T47D (cell line): ENCODE measurements around the gene FAM47C.
"Not testable (repeated sequence)": the region's sequence is repeated elsewhere in the genome, so short reads cannot be mapped to it uniquely, and the experiment has no call there.

Experiments
- DNase-seq, 2 experiments: peaks; one replicate each; pipeline versions ENCODE4 v3.0.0 to v3.0.0-alpha.2; 2011 to 2012; ENCODE audit warnings: low read depth in 1 of 2, low spot score in 1 of 2
- JUND ChIP-seq: IDR thresholded peaks from 2 replicates; pipeline ENCODE4 v1.6.1; 2012; ENCODE audit warnings: low read depth
- in situ Hi-C: cut with HindIII; loops from 2 replicates; pipeline ENCODE4 v1.10.0; 2016; ENCODE audit warnings: low sequenced_read_pairs, low pct_unique_long_range_greater_than_20kb

FAM47C gene

DNA sequence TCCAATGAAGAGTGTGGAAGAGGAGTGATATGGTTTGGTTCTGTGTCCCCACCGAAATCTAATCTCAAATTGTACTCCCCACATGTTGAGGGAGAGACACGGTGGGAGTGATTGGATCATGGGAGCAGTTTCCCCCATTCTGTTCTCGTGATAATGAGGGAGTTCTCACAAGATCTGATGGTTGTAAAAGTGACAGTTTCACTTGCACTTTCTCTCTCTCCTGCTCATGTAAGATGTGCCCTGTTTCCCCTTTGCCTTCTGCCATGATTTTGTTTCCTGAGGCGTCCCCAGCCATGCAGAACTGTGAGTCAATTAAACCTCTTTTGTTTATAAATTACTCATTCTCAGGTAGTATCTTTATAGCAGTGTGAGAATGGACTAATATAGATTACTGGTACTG is 39.6 kb downstream of the FAM47C start:
- no peak for DNase-seq
- TF ChIP-seq JUND: no peak
- in situ Hi-C loops: no loop called here

- in situ Hi-C loops, DNase-seq: not testable (repeated sequence)
Measured at GRCh38 chrX:37057572-37057971, 49.4 kb downstream of the FAM47C start.

GRCh38 chrX:37060999-37061398 is 52.8 kb downstream of the FAM47C start:
- no peak for TF ChIP-seq JUND
- DNase-seq: peak in 1 of 2 experiments; percentile 78
- in situ Hi-C loops: no loop called here
